Astrocyte (in vitro differentiated cells and primary cell): ENCODE results near the gene HES7. TPM values are rescaled to one million over a fixed set of nuclear protein-coding genes. Genes with fewer than 3 reads are reported as not detected.

Source experiments
- DNase-seq: peaks from one replicate; pipeline ENCODE4 v3.0.0-alpha.2; 2010; ENCODE audit warnings: low read depth
- FAIRE-seq: peaks from 2 replicates; lab custom pipeline; 2011; peaks lifted over from hg19 to GRCh38; lab: Jason Lieb, UNC
- H2AFZ ChIP-seq: 2 replicates; pipeline ENCODE4 v1.6.0; 2012; ENCODE audit warnings: low read depth, low read length, inconsistent platforms
- H3K27ac ChIP-seq: 2 replicates; pipeline ENCODE4 v1.5.1; 2011; ENCODE audit warnings: low read depth, low read length, inconsistent platforms
- H3K27me3 ChIP-seq: 2 replicates; pipeline ENCODE4 v1.6.0; 2011; ENCODE audit warnings: low read length, inconsistent platforms; ENCODE audit not compliant: insufficient read depth
- H3K36me3 ChIP-seq: 2 replicates; pipeline ENCODE4 v1.5.1; 2011; ENCODE audit warnings: low read length, inconsistent platforms; ENCODE audit not compliant: insufficient read depth
- H3K4me1 ChIP-seq: 2 replicates; pipeline ENCODE4 v1.5.1; 2011; ENCODE audit warnings: low read length, inconsistent platforms; ENCODE audit not compliant: insufficient read depth
- H3K4me2 ChIP-seq: 2 replicates; pipeline ENCODE4 v1.6.0; 2012; ENCODE audit warnings: low read length, inconsistent platforms
- H3K4me3 ChIP-seq: 2 replicates; pipeline ENCODE4 v1.5.1; 2011; ENCODE audit warnings: low read depth, mild to moderate bottlenecking, low read length, inconsistent platforms; ENCODE audit not compliant: insufficient read depth
- H3K79me2 ChIP-seq: 2 replicates; pipeline ENCODE4 v1.6.0; 2012; ENCODE audit warnings: mild to moderate bottlenecking, low read length, inconsistent platforms; ENCODE audit not compliant: insufficient read depth
- H3K9ac ChIP-seq: 2 replicates; pipeline ENCODE4 v1.6.0; 2012; ENCODE audit warnings: mild to moderate bottlenecking, low read length, inconsistent platforms
- H3K9me3 ChIP-seq: 2 replicates; pipeline ENCODE4 v1.5.1; 2012; ENCODE audit warnings: low read depth, mild to moderate bottlenecking, low read length, inconsistent platforms; ENCODE audit not compliant: insufficient read depth
- H4K20me1 ChIP-seq: 2 replicates; pipeline ENCODE4 v1.6.0; 2012; ENCODE audit warnings: low read length, inconsistent platforms; ENCODE audit not compliant: insufficient read depth
- H3K27ac Mint-ChIP-seq: one replicate; pipeline ENCODE4 v1.8.0; 2021; ENCODE audit warnings: mild to moderate bottlenecking, mixed read lengths; ENCODE audit not compliant: unreplicated experiment
- H3K27me3 Mint-ChIP-seq: one replicate; pipeline ENCODE4 v1.8.0; 2021; ENCODE audit warnings: low read depth, mixed read lengths; ENCODE audit not compliant: unreplicated experiment
- H3K36me3 Mint-ChIP-seq: one replicate; pipeline ENCODE4 v1.8.0; 2021; ENCODE audit warnings: low read depth, mixed read lengths; ENCODE audit not compliant: unreplicated experiment
- H3K4me1 Mint-ChIP-seq: one replicate; pipeline ENCODE4 v1.8.0; 2021; ENCODE audit warnings: low read depth, mixed read lengths; ENCODE audit not compliant: unreplicated experiment
- H3K4me3 Mint-ChIP-seq: one replicate; pipeline ENCODE4 v1.8.0; 2021; ENCODE audit warnings: mild to moderate bottlenecking, moderate library complexity, mixed read lengths; ENCODE audit not compliant: unreplicated experiment
- H3K9me3 Mint-ChIP-seq: one replicate; pipeline ENCODE4 v1.8.0; 2021; ENCODE audit warnings: mild to moderate bottlenecking, mixed read lengths; ENCODE audit not compliant: unreplicated experiment
- CTCF ChIP-seq: IDR thresholded peaks from 2 replicates; pipeline ENCODE4 v1.5.1; 2011; ENCODE audit warnings: low read depth, mild to moderate bottlenecking, inconsistent platforms, low read length, moderate library complexity; ENCODE audit not compliant: insufficient read depth
- EZH2 ChIP-seq: IDR thresholded peaks from 2 replicates; pipeline ENCODE4 v1.6.1; 2012; ENCODE audit warnings: mild to moderate bottlenecking, low read length, inconsistent platforms; ENCODE audit not compliant: insufficient read depth
- total RNA-seq: library from RNA; stranded (reverse); gene quantifications from 2 replicates; pipeline ENCODE4 v1.2.1, GENCODE V29; 2021

The HES7 gene
- total RNA-seq, 1 donor from 2014 or later = 0.64 TPM

- H3K9ac ChIP-seq = peak within 1 kb of the TSS; percentile 75
- H3K79me2 ChIP-seq = no peaks in the 10 kb centered on the region
- peak within 1 kb of the TSS; percentile 97 for H3K4me2 ChIP-seq
- Mint-ChIP-seq H3K36me3 (no peaks in the 10 kb centered on the region), H3K4me1 (peaks cover 6% of the 10 kb centered on the region), H3K4me3 (peak within 1 kb of the TSS; percentile 95), H3K27ac (peak within 1 kb of the TSS; percentile 84), H3K9me3 (no peaks in the 10 kb centered on the region), H3K27me3 (peaks cover 45% of the 10 kb centered on the region)
- H4K20me1 ChIP-seq = peaks cover 7% of the 10 kb centered on the region
- no peaks in the 10 kb centered on the region for H3K9me3 ChIP-seq
- peaks cover 26% of the 10 kb centered on the region for H3K4me1 ChIP-seq
- H2AFZ ChIP-seq = peak within 1 kb of the TSS; percentile 80
- DNase-seq (peak; percentile 63), FAIRE-seq (no peak)
- no peaks in the 10 kb centered on the region for H3K36me3 ChIP-seq
- H3K27me3 ChIP-seq = peaks cover 27% of the 10 kb centered on the region
- H3K27ac ChIP-seq = peak within 1 kb of the TSS; percentile 54
- TF ChIP-seq CTCF = no peak
- no peak for TF ChIP-seq EZH2
- peak within 1 kb of the TSS; percentile 69 for H3K4me3 ChIP-seq
These were observed 5.7 kb downstream of the HES7 start, which contains the start of gene ALOXE3 for GRCh38 chr17:8117980-8118768. TSS of gene ALOXE3 (minus strand) at chr17:8118514. CDS start at chr17:8117990, 524 bp downstream.

GRCh38 chr17:8117367-8117979, 6.4 kb downstream of the HES7 start:
- TF ChIP-seq CTCF (no peak), EZH2 (no peak)
- no peaks in the 10 kb centered on the region for H3K36me3 Mint-ChIP-seq
- H3K27me3 Mint-ChIP-seq = peaks cover 48% of the 10 kb centered on the region
- no peaks in the 10 kb centered on the region for H3K79me2 ChIP-seq
- H3K27ac Mint-ChIP-seq = peak overlapping the region; percentile 41
- DNase-seq = no peak
- H3K9ac ChIP-seq = peak overlapping the region; percentile 75
- H3K4me1 Mint-ChIP-seq = peaks cover 5% of the 10 kb centered on the region
- no peaks in the 10 kb centered on the region for H3K36me3 ChIP-seq
- peaks cover 7% of the 10 kb centered on the region for H4K20me1 ChIP-seq
- no peaks in the 10 kb centered on the region for H3K9me3 Mint-ChIP-seq
- peak overlapping the region; percentile 69 for H3K4me3 ChIP-seq
- H3K4me1 ChIP-seq = peaks cover 20% of the 10 kb centered on the region
- peak overlapping the region; percentile 97 for H3K4me2 ChIP-seq
- H3K9me3 ChIP-seq = no peaks in the 10 kb centered on the region
- H2AFZ ChIP-seq = peak overlapping the region; percentile 80
- FAIRE-seq = no peak
- H3K4me3 Mint-ChIP-seq = peak overlapping the region; percentile 95
- no peak overlapping the region for H3K27ac ChIP-seq
- H3K27me3 ChIP-seq = peaks cover 31% of the 10 kb centered on the region
